HG03045 (cell line): ENCODE data around the gene SLIT1.

Source experiments
- ATAC-seq: cut with Tn5 transposase; IDR thresholded peaks from one replicate; pipeline ENCODE4 v1.9.1; 2021; ENCODE audit warnings: mild to moderate bottlenecking, moderate library complexity; ENCODE audit not compliant: unreplicated experiment

The SLIT1 gene

DNA sequence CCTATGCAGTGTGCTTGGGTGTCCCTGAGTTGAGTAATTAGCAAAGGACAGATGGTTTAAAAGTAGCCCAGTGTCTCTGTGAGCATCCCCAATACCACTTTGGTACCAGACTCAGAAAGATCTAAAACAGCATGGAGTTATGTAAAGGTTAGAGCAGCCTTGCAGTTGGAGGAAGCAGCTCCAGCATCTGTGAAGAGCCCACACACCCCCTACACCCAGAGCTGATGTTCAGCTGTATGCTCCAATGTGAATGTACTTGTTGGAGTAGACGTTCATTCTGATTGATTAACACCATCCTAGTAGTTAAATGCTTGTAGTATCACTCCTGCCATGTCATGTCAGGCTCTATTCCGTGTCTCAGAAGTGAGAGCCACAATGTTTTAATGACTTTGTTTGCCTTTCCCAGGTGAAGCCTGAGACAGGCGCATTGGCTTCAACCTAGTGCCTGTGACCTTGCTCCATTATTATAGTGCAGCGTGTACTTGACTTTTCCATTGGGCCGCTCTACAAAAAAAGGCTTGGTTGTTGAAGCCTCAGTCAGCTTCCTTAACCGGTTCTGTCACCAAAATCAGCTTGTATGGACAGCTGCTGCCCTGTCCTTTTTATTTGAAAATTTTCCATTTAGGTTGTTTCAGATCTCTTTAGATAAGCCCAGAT is 199.4 kb downstream of the SLIT1 start:
- ATAC-seq, result no peak

DNA sequence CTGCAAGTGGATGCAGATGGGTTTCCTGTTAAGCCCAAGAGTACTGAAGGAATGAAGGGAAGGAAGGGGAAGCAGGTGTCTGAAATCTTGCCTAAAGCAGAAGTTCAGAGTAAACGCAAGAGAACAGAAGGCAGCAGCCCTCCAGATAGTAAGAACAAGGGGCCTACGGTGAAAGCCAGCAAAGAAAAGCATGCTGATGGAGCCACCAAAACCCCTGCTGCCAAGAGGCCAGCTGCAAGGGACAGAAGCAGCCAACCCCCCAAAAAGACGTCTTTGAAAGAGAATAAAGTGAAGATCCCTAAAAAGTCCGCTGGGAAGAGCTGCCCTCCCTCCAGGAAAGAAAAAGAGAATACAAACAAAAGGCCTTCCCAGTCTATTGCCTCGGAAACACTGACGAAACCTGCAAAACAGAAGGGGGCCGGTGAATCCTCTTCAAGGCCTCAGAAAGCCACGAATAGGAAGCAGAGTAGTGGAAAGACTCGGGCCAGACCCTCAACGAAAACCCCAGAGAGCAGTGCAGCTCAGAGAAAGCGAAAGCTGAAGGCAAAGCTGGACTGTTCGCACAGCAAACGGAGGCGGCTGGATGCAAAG is 201.1 kb downstream of the SLIT1 start:
- ATAC-seq, result peak; percentile 66

DNA sequence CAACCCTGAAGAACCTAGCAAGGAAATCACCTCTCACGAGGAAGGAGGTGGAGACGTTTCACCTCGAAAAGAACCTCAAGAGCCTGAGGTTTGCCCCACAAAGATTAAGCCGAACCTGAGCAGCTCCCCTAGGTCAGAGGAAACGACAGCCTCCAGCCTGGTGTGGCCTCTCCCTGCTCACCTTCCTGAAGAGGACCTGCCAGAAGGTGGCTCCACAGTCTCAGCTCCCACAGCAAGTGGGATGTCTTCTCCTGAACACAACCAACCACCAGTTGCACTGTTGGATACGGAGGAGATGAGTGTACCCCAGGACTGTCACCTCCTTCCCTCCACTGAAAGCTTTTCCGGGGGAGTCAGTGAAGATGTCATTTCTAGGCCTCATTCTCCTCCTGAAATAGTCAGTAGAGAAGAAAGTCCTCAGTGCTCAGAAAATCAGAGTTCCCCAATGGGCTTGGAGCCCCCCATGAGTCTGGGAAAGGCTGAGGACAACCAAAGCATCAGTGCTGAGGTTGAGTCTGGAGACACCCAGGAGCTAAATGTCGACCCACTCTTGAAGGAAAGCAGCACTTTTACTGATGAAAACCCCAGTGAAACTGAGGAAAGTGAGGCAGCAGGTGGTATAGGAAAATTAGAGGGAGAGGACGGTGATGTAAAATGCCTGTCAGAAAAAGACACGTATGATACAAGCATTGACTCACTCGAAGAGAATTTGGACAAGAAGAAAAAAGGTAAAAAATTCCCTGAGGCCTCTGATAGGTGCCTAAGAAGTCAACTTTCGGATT is 203.4 kb downstream of the SLIT1 start:
- no peak for ATAC-seq

DNA sequence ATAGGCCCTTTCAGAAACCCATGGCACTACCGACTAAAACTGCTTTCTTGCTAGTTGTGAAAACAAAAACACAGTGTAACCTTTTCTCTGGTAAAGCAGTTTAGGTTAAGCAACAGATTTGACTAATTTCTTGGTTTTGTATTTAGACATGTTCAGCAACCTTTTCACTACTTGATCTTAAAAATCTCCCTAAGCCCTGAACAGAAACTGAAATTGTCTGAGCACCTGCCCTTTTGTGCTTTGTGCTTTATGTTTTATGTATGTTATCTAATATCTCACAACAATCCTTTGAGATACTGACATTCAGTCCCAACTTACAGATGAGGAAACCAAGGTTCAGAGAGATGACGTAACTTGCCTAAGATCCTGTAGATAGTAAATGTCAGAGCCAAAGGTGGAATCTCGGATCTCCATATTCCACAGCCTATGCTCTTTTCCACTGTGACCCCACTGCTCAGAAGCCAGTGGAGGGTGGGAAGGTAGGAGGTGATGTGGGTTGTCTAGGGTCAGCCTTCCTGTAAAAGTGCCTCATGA is 207.1 kb downstream of the SLIT1 start:
- ATAC-seq, result peak; percentile 75

DNA sequence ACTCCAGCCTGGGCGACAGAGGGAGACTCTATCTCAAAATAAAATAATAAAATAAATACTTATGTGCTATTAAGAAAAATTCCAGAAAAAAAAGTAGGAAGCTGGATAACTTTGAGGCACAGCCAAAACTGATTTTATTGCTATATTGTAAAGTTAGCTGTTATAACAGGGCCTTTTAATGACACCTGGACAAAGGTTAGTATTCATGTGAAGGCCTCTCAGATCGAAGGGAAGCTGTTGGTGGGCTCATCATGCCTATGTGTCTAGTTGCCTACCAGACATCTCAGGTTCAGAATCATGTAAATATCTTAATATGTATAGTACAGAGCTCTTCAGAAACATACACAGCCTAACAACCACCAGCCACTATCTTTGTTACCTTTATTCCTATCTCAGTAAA is 210.6 kb downstream of the SLIT1 start:
- ATAC-seq, result no peak

DNA sequence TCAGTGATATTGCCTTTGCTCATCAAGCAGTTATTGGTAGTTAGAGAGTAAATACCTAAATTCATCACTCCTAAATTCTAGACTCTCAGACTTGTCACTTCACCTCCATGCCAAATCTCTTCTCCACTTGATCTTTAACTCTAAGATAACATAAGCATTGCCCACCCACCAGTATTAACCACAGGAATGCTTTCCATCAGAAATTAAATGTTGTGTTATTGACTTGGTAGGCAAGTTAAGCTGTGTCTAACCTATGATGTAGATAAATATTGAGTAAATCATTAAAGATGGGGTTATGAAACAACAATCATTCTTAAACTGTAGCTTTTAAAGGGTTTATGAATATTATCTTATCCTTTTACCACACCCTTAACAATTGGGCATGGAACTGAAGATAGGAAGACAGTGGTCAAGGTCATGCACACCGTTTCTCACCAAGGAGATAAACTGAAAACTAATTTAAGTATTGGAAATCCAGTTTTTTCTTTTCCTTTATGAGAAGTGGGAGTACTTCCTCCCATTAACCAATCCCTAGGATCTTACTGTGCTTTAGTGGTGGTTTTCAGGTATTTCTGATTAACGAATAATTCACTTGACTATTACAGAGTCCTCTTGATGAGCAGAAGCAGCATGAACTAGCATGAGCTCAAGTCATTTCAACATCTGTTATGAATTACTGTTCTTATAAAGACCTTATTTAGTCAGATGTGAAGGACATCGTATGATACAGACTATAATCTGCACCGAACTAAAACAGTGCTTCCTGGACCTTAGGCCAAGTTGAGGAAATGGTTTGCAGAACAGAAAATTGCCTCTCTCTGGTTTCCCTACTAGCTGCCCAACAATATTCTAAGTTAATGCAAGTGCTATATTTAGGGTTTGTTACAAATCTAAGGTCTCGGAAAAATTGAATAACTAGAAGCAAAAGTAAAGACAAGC is 211.7 kb downstream of the SLIT1 start:
- no peak for ATAC-seq

DNA sequence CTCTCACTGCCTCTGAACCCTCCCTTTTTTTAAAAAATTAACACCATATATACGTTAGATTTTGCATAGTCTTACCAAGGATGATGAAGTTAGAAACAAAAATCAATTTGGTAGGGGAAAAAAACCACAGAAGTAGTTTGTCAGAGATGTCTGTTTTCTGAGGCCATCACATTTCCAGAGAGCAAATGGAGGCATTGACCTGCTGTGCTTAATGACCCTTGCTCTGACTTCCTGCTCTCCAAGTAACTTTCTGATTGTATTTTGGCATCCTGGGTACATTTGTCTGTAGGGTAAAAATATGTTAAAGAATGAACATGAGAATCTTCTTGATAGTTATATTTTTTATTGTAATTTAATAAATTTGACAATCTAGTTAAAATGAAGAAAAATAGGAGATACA is 213.5 kb downstream of the SLIT1 start:
- no peak for ATAC-seq

DNA sequence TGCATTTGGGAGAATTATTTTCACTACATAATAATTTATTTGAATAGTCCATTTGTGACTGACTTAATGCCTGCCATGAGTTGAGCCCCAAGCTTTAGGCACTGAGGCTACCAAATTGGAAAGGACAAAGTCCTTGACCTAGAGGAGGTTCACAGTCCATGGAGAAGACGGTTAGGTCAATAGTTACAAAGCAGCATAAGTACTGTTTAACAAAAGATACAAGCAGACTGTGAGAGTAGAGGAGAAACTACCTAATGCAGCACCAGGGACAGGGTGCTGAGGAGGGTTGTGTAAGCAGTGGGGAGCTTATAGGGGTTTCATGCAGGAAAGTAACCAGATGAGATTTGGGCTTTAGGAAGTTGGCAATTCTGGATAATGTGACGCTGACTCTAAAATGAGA is 214.4 kb downstream of the SLIT1 start:
- ATAC-seq, result no peak

DNA sequence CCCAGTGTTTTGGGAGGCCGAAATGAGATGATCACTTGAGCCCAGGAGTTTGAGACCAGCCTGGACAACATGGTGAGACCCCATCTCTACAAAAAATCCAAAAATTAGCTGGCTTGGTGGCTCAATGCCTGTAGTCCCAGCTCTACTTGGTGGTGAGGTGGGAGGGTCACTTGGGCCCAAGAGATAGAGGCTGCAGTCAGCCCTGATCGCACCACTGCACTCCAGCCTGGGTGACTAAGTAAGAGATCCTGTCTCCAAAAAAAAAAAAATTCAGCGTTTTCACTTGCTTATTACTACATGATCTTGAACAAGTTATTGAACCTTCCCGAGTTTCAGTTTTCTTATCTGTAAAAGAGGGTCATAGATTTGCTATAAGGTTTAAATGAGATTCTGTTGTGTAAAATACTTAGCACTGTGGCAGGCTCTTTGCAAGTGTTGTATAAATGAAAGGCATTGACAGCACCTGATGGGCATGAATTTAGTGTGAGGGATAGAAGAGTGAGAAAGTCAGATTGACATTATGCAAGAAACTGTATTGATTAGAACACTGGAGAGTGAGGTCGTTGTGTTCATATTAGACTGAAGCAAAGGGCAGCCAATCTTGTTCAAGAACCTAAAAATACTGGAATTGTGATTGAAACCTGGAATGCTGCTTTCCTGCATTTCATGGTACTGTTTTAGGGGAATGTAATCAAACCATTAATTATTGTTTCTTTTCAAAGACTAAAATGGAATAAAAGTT is 216.9 kb downstream of the SLIT1 start:
- no peak for ATAC-seq

DNA sequence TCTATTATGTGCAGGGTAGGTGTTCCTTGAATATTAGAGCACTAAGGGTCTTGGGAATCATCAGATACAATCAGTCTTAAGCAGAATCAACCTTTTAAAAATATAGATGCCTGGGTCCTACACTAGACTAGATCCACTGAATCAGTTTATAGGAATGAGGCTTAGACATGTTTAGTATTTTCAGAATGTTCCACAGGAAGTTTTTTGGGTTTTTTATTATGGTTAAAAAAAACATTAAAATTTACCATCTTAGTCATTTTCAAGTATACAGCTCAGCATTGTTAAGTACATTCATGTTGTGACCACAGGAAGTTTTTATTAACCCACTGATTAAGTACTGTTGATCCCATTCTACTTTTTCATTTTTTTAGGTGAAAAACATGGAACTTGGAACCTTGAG is 217.9 kb downstream of the SLIT1 start:
- ATAC-seq, result no peak

DNA sequence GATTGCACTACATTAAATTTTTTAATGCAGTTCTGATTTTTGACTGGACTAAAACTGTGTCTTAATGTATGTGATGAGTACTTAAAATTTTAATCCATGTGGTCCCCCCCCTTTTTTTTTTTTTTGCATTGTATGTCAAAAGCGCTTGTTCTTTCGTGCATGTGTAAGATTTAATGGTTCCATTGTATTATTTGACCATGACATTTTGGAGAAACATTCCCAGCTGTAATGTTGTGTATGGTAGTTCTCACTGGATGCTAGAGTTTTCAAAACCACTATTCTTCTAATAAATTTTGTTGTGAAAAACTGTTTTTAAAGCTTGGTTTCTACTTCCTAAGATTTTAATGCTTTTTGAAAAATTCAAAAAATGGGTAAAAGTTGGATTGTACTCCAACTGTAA is 221.6 kb downstream of the SLIT1 start:
- no peak for ATAC-seq

DNA sequence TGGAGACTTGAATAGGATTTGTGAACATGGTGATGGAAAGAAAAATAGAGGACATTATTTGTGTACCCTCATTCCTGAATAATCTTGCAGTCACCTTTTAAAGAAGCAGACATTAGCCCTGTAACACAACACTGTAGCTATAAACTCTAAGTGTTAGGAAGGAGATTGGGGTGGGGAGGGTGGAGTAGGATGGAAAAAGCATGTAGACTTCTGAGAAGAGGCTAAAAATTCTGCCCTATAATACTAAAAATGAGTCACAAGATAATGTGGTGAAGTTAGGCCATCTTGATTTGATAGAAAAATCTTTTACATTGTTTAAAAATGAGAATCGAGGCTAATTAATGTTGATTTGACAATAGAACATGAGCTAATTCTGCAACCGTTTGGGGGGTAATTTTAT is 224.9 kb downstream of the SLIT1 start:
- no peak for ATAC-seq

DNA sequence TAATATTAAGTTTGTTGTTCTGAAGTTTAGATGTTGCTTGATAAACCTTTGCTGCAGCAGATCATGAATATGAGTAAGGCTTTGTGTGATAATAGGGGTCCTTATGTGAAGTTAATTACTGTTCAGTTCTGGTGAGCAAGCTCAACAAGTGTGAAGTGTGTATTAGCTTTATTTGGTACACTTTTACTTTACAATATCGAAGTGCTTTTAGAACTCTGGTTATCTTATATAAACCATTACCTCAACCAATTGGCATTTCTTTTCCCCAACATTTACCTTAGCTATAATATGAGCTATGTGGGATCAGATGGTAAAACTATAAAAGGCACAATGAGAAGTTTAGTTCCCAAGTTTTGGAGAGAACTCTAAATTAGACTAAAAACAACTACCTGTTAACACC is 226.0 kb downstream of the SLIT1 start:
- ATAC-seq, result no peak

DNA sequence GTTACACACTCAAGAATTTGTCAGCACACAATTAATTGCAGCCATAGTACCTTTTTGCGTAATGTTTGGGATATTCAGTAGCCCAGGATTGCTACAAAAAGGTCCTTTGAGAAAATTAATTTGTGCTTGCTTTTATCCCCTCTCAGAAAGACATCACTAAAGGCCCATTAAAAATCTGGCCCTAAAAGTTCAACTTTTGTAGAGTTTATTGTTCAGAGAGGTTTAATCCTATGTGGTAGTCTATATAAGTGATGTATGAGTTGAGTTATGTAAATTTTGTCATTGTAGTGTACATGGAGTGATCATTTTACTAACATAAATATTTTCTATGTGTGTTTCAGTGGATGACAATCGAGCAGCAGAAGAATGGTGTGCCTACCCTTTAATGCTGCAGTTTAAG is 227.7 kb downstream of the SLIT1 start:
- no peak for ATAC-seq

DNA sequence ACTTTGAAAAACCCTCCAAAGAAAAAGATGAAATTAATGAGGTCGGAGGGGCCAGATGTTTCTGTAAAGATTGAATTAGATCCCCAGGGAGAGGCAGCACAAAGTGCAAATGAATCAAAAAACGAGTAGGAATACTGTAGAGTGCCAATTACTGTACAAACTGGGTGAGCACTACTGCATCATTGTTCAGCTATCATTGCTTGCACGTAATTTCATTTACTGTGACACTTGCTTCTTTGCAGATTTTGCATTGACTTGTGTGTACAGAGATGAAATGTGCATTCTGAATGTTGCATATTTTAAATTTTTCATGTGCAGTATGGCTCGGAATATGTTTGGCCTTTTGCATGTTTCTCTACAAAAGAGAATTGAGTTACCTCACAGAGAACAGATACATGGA is 230.0 kb downstream of the SLIT1 start:
- no peak for ATAC-seq

DNA sequence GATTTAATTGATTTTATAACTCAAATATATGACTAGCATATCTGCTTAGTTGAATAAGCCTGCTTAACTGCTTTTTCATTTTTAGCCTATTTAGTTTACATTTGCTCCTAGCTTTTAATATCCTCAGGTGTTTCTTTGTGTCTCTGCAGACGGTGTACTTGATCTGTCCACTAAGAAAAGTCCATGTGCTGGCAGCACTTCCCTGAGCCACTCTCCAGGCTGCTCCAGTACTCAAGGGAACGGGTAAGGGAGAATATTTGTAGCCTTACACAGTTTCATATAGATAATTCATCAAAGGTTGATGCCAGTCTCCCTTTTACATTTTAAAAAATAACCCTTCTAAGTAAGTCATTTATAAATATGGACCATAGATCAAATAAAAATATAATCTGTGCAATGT is 233.8 kb downstream of the SLIT1 start:
- ATAC-seq, result no peak

DNA sequence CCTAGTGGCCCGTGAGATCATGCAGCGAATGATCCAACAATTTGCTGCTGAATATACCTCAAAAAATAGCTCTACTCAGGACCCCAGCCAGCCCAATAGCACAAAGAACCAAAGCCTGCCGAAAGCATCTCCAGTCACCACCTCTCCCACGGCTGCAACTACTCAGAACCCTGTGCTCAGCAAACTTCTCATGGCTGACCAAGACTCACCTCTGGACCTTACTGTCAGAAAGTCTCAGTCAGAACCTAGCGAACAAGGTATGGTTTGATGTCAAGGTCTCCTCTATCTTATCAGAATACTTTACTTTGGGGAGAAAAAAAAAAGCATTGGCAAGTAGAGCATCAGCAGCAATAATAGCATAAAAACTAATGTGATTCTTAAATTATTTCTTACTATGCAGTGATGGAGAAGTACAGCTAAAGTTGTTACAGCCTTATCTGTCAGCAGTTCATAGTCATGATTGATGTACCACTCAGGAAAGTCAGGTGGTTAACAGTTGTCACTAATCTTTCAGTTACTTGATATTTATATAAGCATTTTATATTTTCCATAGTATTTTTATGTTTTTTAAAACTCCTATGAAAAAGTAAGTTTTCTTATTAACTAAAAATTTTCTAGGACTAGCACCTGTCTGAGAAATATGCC is 236.6 kb downstream of the SLIT1 start:
- no peak for ATAC-seq
